Measurements from ENCODE around the gene ZBTB6. TPM values are rescaled to one million over a fixed set of nuclear protein-coding genes. Genes with fewer than 3 reads are reported as not detected.
A peak's percentile ranks its signal among the peaks of the same experiment; 100 is the strongest.

The ZBTB6 gene
- total and polyA plus RNA-seq, 2 of the 13 experiments (the other 11 are each of a cell fraction or from before 2014, with no cell fraction given), result 3.7 to 7.1 TPM

GRCh38 chr9:122904823-122905710 is 8.1 kb downstream of the ZBTB6 start, which contains the start of gene RC3H2 (continued):
- TF ChIP-seq NR0B2 (CRISPR knock-in tag; IDR thresholded peaks at IDR 0.05) (no peak; the same call in 1 of the 2 replicates), HIVEP1 (CRISPR knock-in tag; IDR thresholded peaks at IDR 0.05) (peak; percentile 46), LRRFIP1 (CRISPR knock-in tag; conservative IDR thresholded peaks at IDR 0.05) (no peak), MXD4 (CRISPR knock-in tag; IDR thresholded peaks at IDR 0.05) (peak; percentile 73; the same call in 1 of the 2 replicates), DRAP1 (CRISPR knock-in tag; IDR thresholded peaks at IDR 0.05) (peak; percentile 81), ZNF567 (CRISPR knock-in tag; IDR thresholded peaks at IDR 0.05; ENCODE audit: borderline replicate concordance) (no peak), ZSCAN31 (CRISPR knock-in tag; IDR thresholded peaks at IDR 0.05; ENCODE audit: low read depth) (no peak), MAX (IDR thresholded peaks at IDR 0.05) (peak; percentile 63; the same call in 1 of the 2 replicates), ZNF441 (CRISPR knock-in tag; IDR thresholded peaks at IDR 0.05; ENCODE audit: borderline replicate concordance) (no peak; the same call in 1 of the 2 replicates), HNRNPLL (IDR thresholded peaks at IDR 0.05; ENCODE audit: low read depth, low read length, poor library complexity, severe bottlenecking) (peak; percentile 82), ZFP36 (IDR thresholded peaks at IDR 0.05; ENCODE audit: borderline replicate concordance, low read depth, low read length, partially characterized antibody) (no peak), ARID2 (CRISPR knock-in tag; IDR thresholded peaks at IDR 0.05; ENCODE audit: borderline replicate concordance) (no peak), ZBTB40 (IDR thresholded peaks at IDR 0.05) (no peak), ZBTB40 (CRISPR knock-in tag; IDR thresholded peaks at IDR 0.05) (no peak), CHD4 (IDR thresholded peaks at IDR 0.05; ENCODE audit: borderline replicate concordance, low read length) (no peak), NCOA1 (CRISPR knock-in tag; IDR thresholded peaks at IDR 0.05) (no peak)

Data from HepG2 (cell line).